AG04449 (cell line): ENCODE measurements around the gene LIN7A.

Experiments used
- CTCF ChIA-PET: fragments of 350-600 bp; formaldehyde crosslinking; extraction: SDS; loops from one replicate; lab custom pipeline; 2021; ENCODE audit warnings: antibody characterized with exemption; lab: Yijun Ruan, JAX
- POLR2A ChIA-PET: fragments of 400-600, 350-600 bp; formaldehyde crosslinking; extraction: SDS; loops from one replicate; lab custom pipeline; 2020; ENCODE audit warnings: antibody characterized with exemption, inconsistent platforms; lab: Yijun Ruan, JAX
- DNase-seq: peaks from one replicate; pipeline ENCODE4 v3.0.0-alpha.2; 2010; ENCODE audit warnings: low read depth, low spot score
- H3K4me3 ChIP-seq: 2 replicates; pipeline ENCODE4 v1.5.1; 2011; ENCODE audit warnings: low read depth, mild to moderate bottlenecking, control low read depth, low read length
- CTCF ChIP-seq: IDR thresholded peaks from one replicate; pipeline ENCODE4 v1.5.1; 2011; ENCODE audit warnings: mild to moderate bottlenecking, moderate library complexity, low read length, control low read depth, inconsistent platforms; ENCODE audit not compliant: insufficient read depth; ENCODE audit errors: missing control alignments

The LIN7A gene

GRCh38 chr12:80763874-80764273 is 173.9 kb downstream of the LIN7A start:
- TF ChIP-seq CTCF, result peak; percentile 22
- POLR2A ChIA-PET, result interaction anchor here (0.7 kb wide), 1 partner anchor 443 kb away, joined by 6 read pairs; no protein-coding TSS in a partner anchor
- CTCF ChIA-PET, result interaction anchor here (0.6 to 3.9 kb wide), 11 partner anchors 9 to 1367 kb away, joined by 3 to 34 read pairs (median 7); no protein-coding TSS in a partner anchor
- no peak overlapping the region for H3K4me3 ChIP-seq
- no peak for DNase-seq

- TF ChIP-seq CTCF, result no peak
- H3K4me3 ChIP-seq, result no peak overlapping the region
- POLR2A ChIA-PET, result no interaction called here
- no peak for DNase-seq
- CTCF ChIA-PET, result interaction anchor here (1.5 to 3.9 kb wide), 9 partner anchors 10 to 567 kb away, joined by 3 to 34 read pairs (median 8); no protein-coding TSS in a partner anchor
These were observed 175.9 kb downstream of the LIN7A start for GRCh38 chr12:80761838-80762237.

GRCh38 chr12:80756875-80757274 is 180.9 kb downstream of the LIN7A start:
- CTCF ChIA-PET, result no interaction called here
- DNase-seq, result no peak
- TF ChIP-seq CTCF, result no peak

GRCh38 chr12:80754274-80754673 is 183.5 kb downstream of the LIN7A start:
- ChIA-PET CTCF (interaction anchor here (0.8 to 1.1 kb wide), 2 partner anchors 9 kb away, joined by 3 read pairs; no protein-coding TSS in a partner anchor), POLR2A (no interaction called here)

More at GRCh38 chr12:80756875-80757274, 180.9 kb downstream of the LIN7A start:
- H3K4me3 ChIP-seq, result no peak overlapping the region
- POLR2A ChIA-PET, result no interaction called here

GRCh38 chr12:80752464-80752863 is 185.3 kb downstream of the LIN7A start:
- H3K4me3 ChIP-seq, result no peak overlapping the region
- ChIA-PET CTCF (interaction anchor here (0.8 kb wide), 1 partner anchor 9 kb away, joined by 3 read pairs; no protein-coding TSS in a partner anchor), POLR2A (no interaction called here)
- TF ChIP-seq CTCF, result no peak
- no peak for DNase-seq

More at GRCh38 chr12:80754274-80754673, 183.5 kb downstream of the LIN7A start:
- DNase-seq, result no peak
- no peak overlapping the region for H3K4me3 ChIP-seq
- no peak for TF ChIP-seq CTCF

- H3K4me3 ChIP-seq, result no peak overlapping the region
- ChIA-PET CTCF (interaction anchor here (1.3 to 2.3 kb wide), 2 partner anchors 9 to 13 kb away, joined by 4 to 7 read pairs; no protein-coding TSS in a partner anchor), POLR2A (no interaction called here)
- no peak for DNase-seq
- no peak for TF ChIP-seq CTCF
These were observed 188.3 kb downstream of the LIN7A start for GRCh38 chr12:80749456-80749855.
